Measurements from ENCODE around the gene DPM1.

Gene DPM1

GRCh38 chr20:50957798-50958614, at the start of gene DPM1:
Gene DPM1, minus strand, starts transcription at chr20:50958532. Its CDS starts 9 bp downstream, at chr20:50958523.
- in situ Hi-C loops (cut with MboI; ENCODE audit: low sequenced_read_pairs): no loop called here

DNA sequence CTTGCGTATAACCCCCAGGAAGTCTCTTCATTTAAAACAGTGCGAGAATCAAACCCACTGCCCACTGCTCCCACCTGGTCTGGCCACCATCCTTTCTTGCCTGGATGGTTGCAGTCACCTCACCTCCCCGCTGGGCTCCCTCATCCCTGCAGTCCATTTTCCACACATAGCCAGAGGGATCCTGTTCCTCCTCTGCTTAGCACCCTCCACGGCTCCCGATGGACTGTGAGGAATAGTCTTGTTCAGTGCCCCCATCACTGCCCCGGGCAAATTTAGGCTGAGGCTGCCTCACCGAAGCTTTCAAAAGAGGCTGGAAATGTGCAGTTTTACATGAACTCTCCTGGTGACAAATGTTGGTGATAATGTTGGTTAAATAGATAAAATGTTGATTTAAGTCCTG, 46.9 kb upstream of the DPM1 start:
- in situ Hi-C loops (cut with MboI; ENCODE audit: low sequenced_read_pairs): no loop called here

DNA sequence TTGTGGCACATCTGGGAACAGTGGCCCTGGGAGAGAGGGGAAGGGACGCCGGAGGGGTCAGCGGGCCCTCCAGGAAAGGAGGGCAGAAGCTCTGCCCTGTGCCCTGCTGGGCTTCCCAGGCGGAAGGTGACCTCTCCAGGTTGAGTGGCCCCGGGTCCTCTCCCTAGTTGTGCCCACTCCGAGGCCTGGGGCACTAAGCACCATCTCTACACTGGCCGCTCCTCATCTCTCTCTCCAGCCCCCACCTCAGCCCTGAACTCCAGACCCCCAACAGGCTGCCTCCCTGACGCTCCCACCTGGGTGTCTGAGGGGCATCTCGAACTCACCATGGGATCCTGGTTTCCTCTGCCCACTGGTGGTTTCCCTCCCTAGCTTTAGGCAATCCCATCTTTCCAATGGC, 46.4 kb upstream of the DPM1 start:
- in situ Hi-C loops (cut with MboI; ENCODE audit: low sequenced_read_pairs): no loop called here

GRCh38 chr20:51004305-51004727, 46.0 kb upstream of the DPM1 start:
- in situ Hi-C loops (cut with MboI; ENCODE audit: low sequenced_read_pairs): no loop called here

GRCh38 chr20:51003753-51004152, 45.4 kb upstream of the DPM1 start:
- in situ Hi-C loops (cut with MboI; ENCODE audit: low sequenced_read_pairs): no loop called here

DNA sequence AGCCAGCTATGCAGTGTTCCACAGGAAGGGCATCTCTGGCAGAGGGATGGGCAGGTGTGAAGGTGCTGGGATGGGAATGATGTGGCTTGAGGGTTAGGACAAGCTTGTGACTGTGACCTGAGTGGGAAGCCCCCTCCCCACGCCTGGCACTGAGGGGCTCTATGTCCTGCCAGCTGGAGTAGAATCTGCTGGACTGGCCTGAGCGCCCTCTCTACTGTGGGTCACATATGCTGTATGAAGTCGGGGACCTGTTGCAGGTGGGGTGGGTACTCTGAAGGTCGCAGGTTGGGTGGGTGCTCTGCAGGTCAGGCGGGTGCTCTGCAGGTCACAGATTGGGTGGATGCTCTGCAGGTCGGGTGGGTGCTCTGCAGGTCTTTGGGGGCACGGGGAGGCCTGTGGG, 44.3 kb upstream of the DPM1 start:
- in situ Hi-C loops (cut with MboI; ENCODE audit: low sequenced_read_pairs): no loop called here

DNA sequence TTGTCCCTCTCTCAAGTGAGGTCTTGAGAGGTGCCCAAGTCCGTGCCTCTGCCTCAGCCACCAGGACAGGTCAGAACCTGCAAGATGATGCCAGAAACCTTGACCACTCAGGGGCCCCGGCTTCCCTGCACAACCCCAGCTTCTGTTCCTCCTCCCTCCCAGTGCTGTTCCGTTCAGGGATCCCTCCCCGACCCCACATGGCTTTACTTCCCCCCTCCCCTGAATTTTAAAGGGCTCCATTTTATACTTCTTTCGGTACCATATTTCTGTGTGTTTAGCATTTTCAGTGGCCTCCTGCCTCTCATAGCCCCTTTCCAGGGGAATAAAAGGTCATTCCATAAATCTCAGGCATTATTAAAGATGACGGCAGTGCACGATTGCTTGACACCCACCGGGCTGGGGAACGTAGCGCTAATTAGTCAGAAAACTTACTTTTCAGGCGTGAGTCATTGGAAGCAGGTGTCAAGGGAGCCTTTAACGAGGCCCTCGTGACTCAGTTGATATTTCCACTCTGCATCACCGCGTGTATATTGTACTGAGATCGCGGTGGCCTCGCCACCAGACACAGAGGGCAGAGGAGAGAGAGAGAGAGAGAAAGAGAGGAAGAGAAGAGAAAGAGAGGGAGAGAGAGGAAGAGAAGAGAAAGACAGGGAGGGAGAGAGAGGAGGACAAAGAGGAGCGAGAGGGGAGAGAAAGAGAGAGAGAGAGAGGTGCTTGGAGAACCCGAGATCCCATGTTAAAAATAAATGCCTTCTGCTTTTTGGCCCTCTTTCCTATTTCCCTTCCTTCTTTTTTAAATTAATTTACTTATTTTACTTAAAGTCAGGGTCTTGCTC, 43.3 kb upstream of the DPM1 start:
- in situ Hi-C loops (cut with MboI; ENCODE audit: low sequenced_read_pairs): no loop called here

- in situ Hi-C loops (cut with MboI; ENCODE audit: low sequenced_read_pairs): loop anchor here (10.0 to 25.0 kb wide), 2 partner anchors 315 to 613 kb away; no protein-coding TSS in a partner anchor
Observed at GRCh38 chr20:50999355-50999754, 41.0 kb upstream of the DPM1 start.

- in situ Hi-C loops (cut with MboI; ENCODE audit: low sequenced_read_pairs): loop anchor here (10.0 to 25.0 kb wide), 2 partner anchors 318 to 615 kb away; no protein-coding TSS in a partner anchor
Observed at GRCh38 chr20:50996901-50997865, 38.9 kb upstream of the DPM1 start.

DNA sequence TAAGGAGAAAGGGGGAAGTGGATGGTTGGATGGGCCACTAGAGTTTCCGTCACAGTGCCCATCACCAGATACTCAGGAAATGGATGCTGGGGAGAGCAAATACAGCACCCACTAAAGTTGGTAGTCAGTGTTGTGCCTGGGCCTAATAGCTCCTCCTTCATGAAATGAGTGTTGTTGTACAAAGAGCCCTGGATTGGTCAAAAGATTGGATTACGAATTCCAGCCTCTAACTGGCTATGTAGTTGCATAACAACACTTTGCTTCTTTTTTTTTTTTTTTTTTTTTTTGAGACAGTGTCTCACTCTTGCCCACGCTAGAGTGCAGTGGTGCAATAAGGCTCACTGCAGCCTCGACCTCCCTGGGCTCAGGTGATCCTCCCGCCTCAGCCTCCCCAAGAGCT, 37.2 kb upstream of the DPM1 start:
- in situ Hi-C loops (cut with MboI; ENCODE audit: low sequenced_read_pairs): loop anchor here (10.0 to 25.0 kb wide), 2 partner anchors 319 to 617 kb away; no protein-coding TSS in a partner anchor

DNA sequence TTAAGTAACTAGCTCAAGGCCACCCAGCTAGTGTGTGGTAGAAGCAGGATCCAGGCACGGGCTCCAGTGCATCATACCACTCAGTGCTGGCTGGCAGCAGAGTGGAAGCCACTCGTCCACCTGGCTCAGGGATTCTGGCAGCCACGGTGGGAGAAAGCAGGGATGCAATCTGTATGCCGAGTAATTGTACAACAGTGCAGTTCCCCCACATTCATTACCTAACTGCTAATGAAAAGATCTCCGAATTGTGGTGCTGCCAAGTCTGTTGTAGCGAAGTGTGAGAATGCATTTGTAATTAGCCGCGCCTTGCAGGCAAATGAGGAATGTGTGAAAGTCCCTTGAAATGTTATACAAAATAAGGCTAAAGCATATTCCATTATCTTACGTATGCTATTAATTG, 35.5 kb upstream of the DPM1 start:
- in situ Hi-C loops (cut with MboI; ENCODE audit: low sequenced_read_pairs): loop anchor here (10.0 to 25.0 kb wide), 2 partner anchors 321 to 618 kb away; no protein-coding TSS in a partner anchor

- in situ Hi-C loops (cut with MboI; ENCODE audit: low sequenced_read_pairs): loop anchor here (10.0 to 25.0 kb wide), 2 partner anchors 322 to 619 kb away; no protein-coding TSS in a partner anchor
Observed at GRCh38 chr20:50992733-50993457, 34.6 kb upstream of the DPM1 start.

GRCh38 chr20:50992336-50992732, 34.0 kb upstream of the DPM1 start:
- in situ Hi-C loops (cut with MboI; ENCODE audit: low sequenced_read_pairs): loop anchor here (10.0 to 25.0 kb wide), 2 partner anchors 322 to 620 kb away; no protein-coding TSS in a partner anchor

DNA sequence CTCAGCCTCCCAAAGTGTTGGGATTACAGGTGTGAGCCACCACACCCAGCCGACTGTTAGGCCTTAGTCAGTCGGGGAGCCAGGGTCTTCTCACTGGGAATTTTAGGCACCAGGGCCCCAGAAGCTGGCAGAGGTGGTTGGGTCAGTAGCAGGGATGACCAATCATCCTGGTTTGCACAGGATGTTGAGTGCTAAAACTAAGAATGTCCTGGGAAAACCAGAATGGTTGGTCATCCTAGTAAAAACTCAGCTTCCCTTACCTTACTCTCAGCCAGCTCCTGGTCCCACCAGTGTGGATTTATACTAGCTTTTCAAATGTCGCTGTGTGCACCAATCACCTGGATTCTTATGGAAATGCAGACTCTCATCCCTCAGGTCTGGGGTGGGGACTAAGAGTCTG, 32.7 kb upstream of the DPM1 start:
- in situ Hi-C loops (cut with MboI; ENCODE audit: low sequenced_read_pairs): loop anchor here (10.0 to 25.0 kb wide), 2 partner anchors 324 to 621 kb away; no protein-coding TSS in a partner anchor

GRCh38 chr20:50987493-50988210, 29.3 kb upstream of the DPM1 start:
- in situ Hi-C loops (cut with MboI; ENCODE audit: low sequenced_read_pairs): loop anchor here (25.0 kb wide), 1 partner anchor 625 kb away; no protein-coding TSS in a partner anchor

GRCh38 chr20:50983321-50983720, 25.0 kb upstream of the DPM1 start:
- in situ Hi-C loops (cut with MboI; ENCODE audit: low sequenced_read_pairs): loop anchor here (25.0 kb wide), 1 partner anchor 629 kb away; no protein-coding TSS in a partner anchor

- in situ Hi-C loops (cut with MboI; ENCODE audit: low sequenced_read_pairs): loop anchor here (25.0 kb wide), 1 partner anchor 630 kb away; no protein-coding TSS in a partner anchor
Observed at GRCh38 chr20:50982363-50982762, 24.0 kb upstream of the DPM1 start.

DNA sequence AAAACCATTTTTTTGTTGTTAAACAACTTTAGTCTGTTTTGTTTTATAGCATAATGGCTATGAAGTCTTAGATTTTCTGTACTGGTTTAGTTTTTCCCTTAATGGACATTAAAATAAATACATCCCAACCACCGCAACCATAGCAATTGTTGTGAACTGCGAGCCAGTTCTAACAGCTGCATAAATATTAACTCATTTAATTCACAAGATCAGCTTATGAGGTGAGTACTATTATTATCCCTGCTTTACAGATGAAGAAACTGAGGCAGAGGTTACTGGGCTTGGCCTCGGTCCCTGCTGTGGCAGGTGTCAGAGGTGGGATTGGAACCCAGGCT, 23.3 kb upstream of the DPM1 start:
- in situ Hi-C loops (cut with MboI; ENCODE audit: low sequenced_read_pairs): loop anchor here (25.0 kb wide), 1 partner anchor 631 kb away; no protein-coding TSS in a partner anchor

Measured in HL-60/S4 treated with retinoic acid at 250 ng/mL for 4 days and 3 days (cell line).